PC-9 (cell line): ENCODE data around the gene PARK7.

Source experiments
- EZH2 ChIP-seq: fragments of 200-600 bp; sonication (generic); IDR thresholded peaks from 2 replicates; pipeline ENCODE4 v1.8.0; 2017; ENCODE audit warnings: antibody characterized with exemption, low read depth
- TF ChIP-seq, protein P1 (sequence below): fragments of 200-600 bp; sonication (generic); conservative IDR thresholded peaks from 2 replicates; pipeline ENCODE4 v1.6.1; 2017; ENCODE audit warnings: mixed run types, antibody characterized with exemption, mild to moderate bottlenecking, moderate library complexity

DNA sequence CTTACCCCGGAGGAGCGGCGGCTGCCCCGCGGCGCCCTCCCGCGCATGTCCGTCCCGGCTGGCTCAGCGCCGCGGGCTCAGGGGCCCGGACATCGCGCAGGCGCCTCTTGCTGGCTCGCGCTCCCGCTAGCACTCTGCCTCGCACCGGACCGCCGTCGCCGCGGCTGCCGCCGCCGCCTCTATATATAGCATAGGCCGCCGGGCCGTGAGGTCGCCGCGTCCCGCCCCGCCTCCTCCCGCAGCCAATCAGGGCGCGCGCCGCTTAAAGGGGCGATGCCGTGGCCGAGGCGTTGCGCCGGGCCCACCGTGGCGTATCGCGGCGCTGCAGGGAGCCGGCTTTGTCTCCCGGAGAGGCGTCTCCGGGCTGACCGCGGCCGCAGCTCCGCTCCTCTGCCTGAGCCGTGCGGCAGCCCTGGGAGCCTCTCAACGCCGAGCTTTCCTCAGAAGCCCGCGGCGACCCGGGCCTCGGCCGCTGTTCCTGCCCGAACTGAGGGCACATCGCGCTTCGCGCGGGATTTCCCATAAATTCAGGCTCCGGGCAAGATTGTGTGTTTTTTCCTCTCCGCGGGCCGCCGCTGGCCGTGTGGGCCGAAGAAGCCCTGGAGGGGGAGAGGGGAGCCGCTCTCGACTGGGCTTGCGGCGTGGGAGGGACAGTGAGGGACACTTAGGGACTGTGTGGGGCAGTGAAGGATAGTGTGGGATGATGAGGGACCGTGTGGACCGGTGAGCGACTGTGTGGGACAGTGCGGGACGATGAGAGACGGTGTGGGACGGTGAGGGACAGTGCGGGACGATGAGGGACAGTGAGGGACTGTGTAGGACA is 64.9 kb downstream of the PARK7 start, which contains the start of gene ERRFI1:
- TF ChIP-seq, protein P1, sequence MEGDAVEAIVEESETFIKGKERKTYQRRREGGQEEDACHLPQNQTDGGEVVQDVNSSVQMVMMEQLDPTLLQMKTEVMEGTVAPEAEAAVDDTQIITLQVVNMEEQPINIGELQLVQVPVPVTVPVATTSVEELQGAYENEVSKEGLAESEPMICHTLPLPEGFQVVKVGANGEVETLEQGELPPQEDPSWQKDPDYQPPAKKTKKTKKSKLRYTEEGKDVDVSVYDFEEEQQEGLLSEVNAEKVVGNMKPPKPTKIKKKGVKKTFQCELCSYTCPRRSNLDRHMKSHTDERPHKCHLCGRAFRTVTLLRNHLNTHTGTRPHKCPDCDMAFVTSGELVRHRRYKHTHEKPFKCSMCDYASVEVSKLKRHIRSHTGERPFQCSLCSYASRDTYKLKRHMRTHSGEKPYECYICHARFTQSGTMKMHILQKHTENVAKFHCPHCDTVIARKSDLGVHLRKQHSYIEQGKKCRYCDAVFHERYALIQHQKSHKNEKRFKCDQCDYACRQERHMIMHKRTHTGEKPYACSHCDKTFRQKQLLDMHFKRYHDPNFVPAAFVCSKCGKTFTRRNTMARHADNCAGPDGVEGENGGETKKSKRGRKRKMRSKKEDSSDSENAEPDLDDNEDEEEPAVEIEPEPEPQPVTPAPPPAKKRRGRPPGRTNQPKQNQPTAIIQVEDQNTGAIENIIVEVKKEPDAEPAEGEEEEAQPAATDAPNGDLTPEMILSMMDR: no peak
- TF ChIP-seq EZH2: no peak
